ENCODE measurements around the gene GRIN3A.

Gene GRIN3A

GRCh38 chr9:101530076-101530711 is 208.3 kb downstream of the GRIN3A start:
- Histone ChIP-seq H2AFZ (ENCODE audit: low read length) (no peak overlapping the region), H3K4me2 (ENCODE audit: low read depth, low read length, poor library complexity, severe bottlenecking) (no peak overlapping the region), H3K27me3 (ENCODE audit: insufficient read depth, low read length, poor library complexity, severe bottlenecking) (no peaks in the 10 kb centered on the region), H3K4me1 (ENCODE audit: insufficient read depth, low read length, poor library complexity, severe bottlenecking) (peaks cover 7% of the 10 kb centered on the region), H4K20me1 (ENCODE audit: insufficient read depth, low read length, poor library complexity, severe bottlenecking) (peaks cover 3% of the 10 kb centered on the region), H3F3A (ENCODE audit: low read depth) (no peaks in the 10 kb centered on the region), H3K4me3 (ENCODE audit: low read length, poor library complexity, severe bottlenecking) (no peak overlapping the region), H3K9me3 (ENCODE audit: insufficient read depth, low read depth, low read length) (no peaks in the 10 kb centered on the region), H3K9me2 (replicated peaks; ENCODE audit: low read depth, low read length) (no peaks in the 10 kb centered on the region), H3K36me3 (ENCODE audit: insufficient read depth, low read length) (no peaks in the 10 kb centered on the region), H3K79me2 (ENCODE audit: insufficient read depth, low read length) (peaks cover 10% of the 10 kb centered on the region; the same call in 1 of the 2 replicates), H3K9ac (ENCODE audit: low read depth, low read length, poor library complexity, severe bottlenecking) (no peak overlapping the region)
- TF ChIP-seq EZH2phosphoT487 (IDR thresholded peaks at IDR 0.05; ENCODE audit: borderline replicate concordance) (no peak), CTCF (conservative IDR thresholded peaks at IDR 0.05; ENCODE audit: low read length) (peak; percentile 82)

GRCh38 chr9:101528015-101528414 is 210.4 kb downstream of the GRIN3A start:
- no peaks in the 10 kb centered on the region for H3K9me3 ChIP-seq (ENCODE audit: insufficient read depth, low read depth, low read length)
- peaks cover 4% of the 10 kb centered on the region for H3K27me3 ChIP-seq (ENCODE audit: insufficient read depth, low read length, poor library complexity, severe bottlenecking)
- no peaks in the 10 kb centered on the region for H3K9me2 ChIP-seq (replicated peaks; ENCODE audit: low read depth, low read length)
- no peak overlapping the region for H2AFZ ChIP-seq (ENCODE audit: low read length)
- no peak overlapping the region for H3K4me3 ChIP-seq (ENCODE audit: low read length, poor library complexity, severe bottlenecking)
- no peaks in the 10 kb centered on the region for H4K20me1 ChIP-seq (ENCODE audit: insufficient read depth, low read length, poor library complexity, severe bottlenecking)
- TF ChIP-seq EZH2phosphoT487 (IDR thresholded peaks at IDR 0.05; ENCODE audit: borderline replicate concordance) (no peak), CTCF (conservative IDR thresholded peaks at IDR 0.05; ENCODE audit: low read length) (no peak)
- no peaks in the 10 kb centered on the region for H3F3A ChIP-seq (ENCODE audit: low read depth)
- H3K9ac ChIP-seq (ENCODE audit: low read depth, low read length, poor library complexity, severe bottlenecking), result no peak overlapping the region
- H3K36me3 ChIP-seq (ENCODE audit: insufficient read depth, low read length), result no peaks in the 10 kb centered on the region
- H3K4me2 ChIP-seq (ENCODE audit: low read depth, low read length, poor library complexity, severe bottlenecking), result no peak overlapping the region
- H3K4me1 ChIP-seq (ENCODE audit: insufficient read depth, low read length, poor library complexity, severe bottlenecking), result no peaks in the 10 kb centered on the region
- no peaks in the 10 kb centered on the region for H3K79me2 ChIP-seq (ENCODE audit: insufficient read depth, low read length)

GRCh38 chr9:101527066-101527465 is 211.4 kb downstream of the GRIN3A start:
- peaks cover 4% of the 10 kb centered on the region for H3K27me3 ChIP-seq (ENCODE audit: insufficient read depth, low read length, poor library complexity, severe bottlenecking)
- no peak overlapping the region for H3K4me2 ChIP-seq (ENCODE audit: low read depth, low read length, poor library complexity, severe bottlenecking)
- no peaks in the 10 kb centered on the region for H4K20me1 ChIP-seq (ENCODE audit: insufficient read depth, low read length, poor library complexity, severe bottlenecking)
- H3K79me2 ChIP-seq (ENCODE audit: insufficient read depth, low read length), result no peaks in the 10 kb centered on the region
- no peak for TF ChIP-seq CTCF (conservative IDR thresholded peaks at IDR 0.05; ENCODE audit: low read length)
- TF ChIP-seq EZH2phosphoT487 (IDR thresholded peaks at IDR 0.05; ENCODE audit: borderline replicate concordance), result no peak
- no peak overlapping the region for H2AFZ ChIP-seq (ENCODE audit: low read length)
- H3K4me1 ChIP-seq (ENCODE audit: insufficient read depth, low read length, poor library complexity, severe bottlenecking), result no peaks in the 10 kb centered on the region
- H3K9ac ChIP-seq (ENCODE audit: low read depth, low read length, poor library complexity, severe bottlenecking), result no peak overlapping the region
- H3K9me3 ChIP-seq (ENCODE audit: insufficient read depth, low read depth, low read length), result no peaks in the 10 kb centered on the region
- H3K36me3 ChIP-seq (ENCODE audit: insufficient read depth, low read length), result no peaks in the 10 kb centered on the region
- H3K4me3 ChIP-seq (ENCODE audit: low read length, poor library complexity, severe bottlenecking), result no peak overlapping the region
- H3K9me2 ChIP-seq (replicated peaks; ENCODE audit: low read depth, low read length), result no peaks in the 10 kb centered on the region
- H3F3A ChIP-seq (ENCODE audit: low read depth), result no peaks in the 10 kb centered on the region

Measured in Loucy (cell line).